ENCODE results near the gene MAP2K2. TPM values are rescaled to one million over a fixed set of nuclear protein-coding genes. Genes with fewer than 3 reads are reported as not detected.

Gene MAP2K2
- total RNA-seq, 4 donors from 2014 or later = 89.0 to 111 (median 106) TPM

GRCh38 chr19:4157164-4157563 lies 33.2 kb upstream of the MAP2K2 start:
- no peak for TF ChIP-seq CTCF (IDR thresholded peaks at IDR 0.05)
- no peak for TF ChIP-seq POLR2A (IDR thresholded peaks at IDR 0.05)
- no peak overlapping the region for H3K4me3 ChIP-seq (ENCODE audit: low read depth, poor library complexity, severe bottlenecking)
- no peak for DNase-seq (ENCODE audit: low spot score in 2 of 2)
- 70 to 79% methylated on average over 6 of the region's 6 CpGs for WGBS, 2 donors
- intact Hi-C loops (cut with DNase I; ENCODE audit: low total_unique reads) = no loop called here

- TF ChIP-seq CTCF (IDR thresholded peaks at IDR 0.05) (no peak), POLR2A (IDR thresholded peaks at IDR 0.05) (no peak)
- intact Hi-C loops (cut with DNase I; ENCODE audit: low total_unique reads) = no loop called here
- 80% methylated on average over 21 of the region's 21 CpGs for WGBS, 2 donors
Measured at GRCh38 chr19:4154571-4155312, 30.8 kb upstream of the MAP2K2 start.

GRCh38 chr19:4152241-4152998 lies 28.5 kb upstream of the MAP2K2 start:
- TF ChIP-seq POLR2A (IDR thresholded peaks at IDR 0.05) (no peak), CTCF (IDR thresholded peaks at IDR 0.05) (no peak)
- WGBS, 2 donors = 81 to 84% methylated on average over 10 of the region's 10 CpGs
- intact Hi-C loops (cut with DNase I; ENCODE audit: low total_unique reads) = no loop called here
- no peak for DNase-seq (ENCODE audit: low spot score in 2 of 2)
- no peak overlapping the region for H3K4me3 ChIP-seq (ENCODE audit: low read depth, poor library complexity, severe bottlenecking)

More at GRCh38 chr19:4154571-4155312, 30.8 kb upstream of the MAP2K2 start:
- DNase-seq (ENCODE audit: low spot score in 2 of 2) = no peak
- no peak overlapping the region for H3K4me3 ChIP-seq (ENCODE audit: low read depth, poor library complexity, severe bottlenecking)

GRCh38 chr19:4151623-4152022 lies 27.7 kb upstream of the MAP2K2 start:
- intact Hi-C loops (cut with DNase I; ENCODE audit: low total_unique reads) = no loop called here
- no peak for TF ChIP-seq POLR2A (IDR thresholded peaks at IDR 0.05)
- no peak overlapping the region for H3K4me3 ChIP-seq (ENCODE audit: low read depth, poor library complexity, severe bottlenecking)
- WGBS, 2 donors = 70 to 72% methylated on average over 6 of the region's 6 CpGs
- DNase-seq (ENCODE audit: low spot score in 2 of 2) = no peak

- DNase-seq (ENCODE audit: low spot score in 2 of 2) = no peak
- intact Hi-C loops (cut with DNase I; ENCODE audit: low total_unique reads) = loop anchor here (10.0 kb wide), 1 partner anchor 55 kb away; no protein-coding TSS in a partner anchor
- H3K4me3 ChIP-seq (ENCODE audit: low read depth, poor library complexity, severe bottlenecking) = no peak overlapping the region
- 71 to 74% methylated on average over 17 of the region's 17 CpGs for WGBS, 2 donors
- TF ChIP-seq POLR2A (IDR thresholded peaks at IDR 0.05) (no peak), CTCF (IDR thresholded peaks at IDR 0.05) (no peak)
Measured at GRCh38 chr19:4149518-4150288, 25.8 kb upstream of the MAP2K2 start.

Measured in lower leg skin (tissue), 4 donors.